ENCODE measurements around the gene LMNA.
A peak's percentile ranks its signal among the peaks of the same experiment; 100 is the strongest.
"Not testable (repeated sequence)": the region's sequence is repeated elsewhere in the genome, so short reads cannot be mapped to it uniquely, and the experiment has no call there.

The LMNA gene

GRCh38 chr1:156114101-156114918 lies at the start of gene LMNA:
TSS of gene LMNA (plus strand) at chr1:156114711. CDS start at chr1:156114919, 208 bp downstream.
- H3K36me3 ChIP-seq (ENCODE audit: insufficient read depth, insufficient read length, low read length), result peaks cover 35% of the 10 kb centered on the region
- H3K4me3 ChIP-seq (ENCODE audit: insufficient read length, low read depth), result peak within 1 kb of the TSS; percentile 96
- peak within 1 kb of the TSS; percentile 100 for H3K9ac ChIP-seq (ENCODE audit: insufficient read length, low read depth)
- no peaks in the 10 kb centered on the region for H3K9me3 ChIP-seq (ENCODE audit: insufficient read depth, low read length)
- no peaks in the 10 kb centered on the region for H3K27me3 ChIP-seq (ENCODE audit: insufficient read depth, insufficient read length)
- DNase-seq (ENCODE audit: low read depth, low spot score), result peak; percentile 87
- peaks cover 25% of the 10 kb centered on the region for H3K4me1 ChIP-seq (ENCODE audit: insufficient read depth, insufficient read length)
- TF ChIP-seq YY1 (IDR thresholded peaks at IDR 0.05; ENCODE audit: insufficient read depth, insufficient read length), result no peak
- no peak for TF ChIP-seq ZNF274 (IDR thresholded peaks at IDR 0.05; ENCODE audit: low read depth, low read length)
- TF ChIP-seq SUZ12 (IDR thresholded peaks at IDR 0.05; ENCODE audit: extremely low read depth, insufficient read depth, insufficient read length), result no peak

- no peak overlapping the region for H3K9ac ChIP-seq (ENCODE audit: insufficient read length, low read depth)
- no peaks in the 10 kb centered on the region for H3K27me3 ChIP-seq (ENCODE audit: insufficient read depth, insufficient read length)
- H3K4me3 ChIP-seq (ENCODE audit: insufficient read length, low read depth), result no peak overlapping the region
- H3K9me3 ChIP-seq (ENCODE audit: insufficient read depth, low read length), result no peaks in the 10 kb centered on the region
- no peaks in the 10 kb centered on the region for H3K36me3 ChIP-seq (ENCODE audit: insufficient read depth, insufficient read length, low read length)
- H3K4me1 ChIP-seq (ENCODE audit: insufficient read depth, insufficient read length), result peaks cover 31% of the 10 kb centered on the region
- TF ChIP-seq ZNF274 (IDR thresholded peaks at IDR 0.05; ENCODE audit: low read depth, low read length), result no peak
- no peak for TF ChIP-seq SUZ12 (IDR thresholded peaks at IDR 0.05; ENCODE audit: extremely low read depth, insufficient read depth, insufficient read length)
- no peak for DNase-seq (ENCODE audit: low read depth, low spot score)
These were observed 49.3 kb upstream of the LMNA start for GRCh38 chr1:156065212-156065611.

GRCh38 chr1:156065871-156066270 lies 48.6 kb upstream of the LMNA start:
- no peak for TF ChIP-seq YY1 (IDR thresholded peaks at IDR 0.05; ENCODE audit: insufficient read depth, insufficient read length)
- TF ChIP-seq SUZ12 (IDR thresholded peaks at IDR 0.05; ENCODE audit: extremely low read depth, insufficient read depth, insufficient read length), result no peak
- TF ChIP-seq ZNF274 (IDR thresholded peaks at IDR 0.05; ENCODE audit: low read depth, low read length), result no peak
- no peaks in the 10 kb centered on the region for H3K36me3 ChIP-seq (ENCODE audit: insufficient read depth, insufficient read length, low read length)

GRCh38 chr1:156067262-156067661 lies 47.2 kb upstream of the LMNA start:
- Histone ChIP-seq H3K9me3 (ENCODE audit: insufficient read depth, low read length) (no peaks in the 10 kb centered on the region), H3K4me3 (ENCODE audit: insufficient read length, low read depth) (no peak overlapping the region), H3K9ac (ENCODE audit: insufficient read length, low read depth) (no peak overlapping the region), H3K27me3 (ENCODE audit: insufficient read depth, insufficient read length) (no peaks in the 10 kb centered on the region), H3K36me3 (ENCODE audit: insufficient read depth, insufficient read length, low read length) (no peaks in the 10 kb centered on the region), H3K4me1 (ENCODE audit: insufficient read depth, insufficient read length) (peaks cover 28% of the 10 kb centered on the region)
- no peak for DNase-seq (ENCODE audit: low read depth, low spot score)
- TF ChIP-seq ZNF274 (IDR thresholded peaks at IDR 0.05; ENCODE audit: low read depth, low read length) (no peak), SUZ12 (IDR thresholded peaks at IDR 0.05; ENCODE audit: extremely low read depth, insufficient read depth, insufficient read length) (no peak), YY1 (IDR thresholded peaks at IDR 0.05; ENCODE audit: insufficient read depth, insufficient read length) (no peak)

More at GRCh38 chr1:156065871-156066270, 48.6 kb upstream of the LMNA start:
- Histone ChIP-seq H3K9me3 (ENCODE audit: insufficient read depth, low read length) (no peaks in the 10 kb centered on the region), H3K27me3 (ENCODE audit: insufficient read depth, insufficient read length) (no peaks in the 10 kb centered on the region), H3K4me1 (ENCODE audit: insufficient read depth, insufficient read length) (peaks cover 34% of the 10 kb centered on the region), H3K4me3 (ENCODE audit: insufficient read length, low read depth) (no peak overlapping the region), H3K9ac (ENCODE audit: insufficient read length, low read depth) (no peak overlapping the region)
- DNase-seq (ENCODE audit: low read depth, low spot score), result no peak

- Histone ChIP-seq H3K4me1 (ENCODE audit: insufficient read depth, insufficient read length) (peaks cover 35% of the 10 kb centered on the region), H3K36me3 (ENCODE audit: insufficient read depth, insufficient read length, low read length) (peaks cover 13% of the 10 kb centered on the region), H3K27me3 (ENCODE audit: insufficient read depth, insufficient read length) (no peaks in the 10 kb centered on the region), H3K9me3 (ENCODE audit: insufficient read depth, low read length) (no peaks in the 10 kb centered on the region), H3K9ac (ENCODE audit: insufficient read length, low read depth) (peak overlapping the region; percentile 1), H3K4me3 (ENCODE audit: insufficient read length, low read depth) (no peak overlapping the region)
- DNase-seq (ENCODE audit: low read depth, low spot score), result no peak
- TF ChIP-seq ZNF274 (IDR thresholded peaks at IDR 0.05; ENCODE audit: low read depth, low read length) (no peak), SUZ12 (IDR thresholded peaks at IDR 0.05; ENCODE audit: extremely low read depth, insufficient read depth, insufficient read length) (no peak), YY1 (IDR thresholded peaks at IDR 0.05; ENCODE audit: insufficient read depth, insufficient read length) (no peak)
These were observed 44.7 kb upstream of the LMNA start for GRCh38 chr1:156069490-156070455.

GRCh38 chr1:156070548-156070947 lies 44.0 kb upstream of the LMNA start:
- H3K27me3 ChIP-seq (ENCODE audit: insufficient read depth, insufficient read length), result no peaks in the 10 kb centered on the region
- H3K4me3 ChIP-seq (ENCODE audit: insufficient read length, low read depth), result no peak overlapping the region
- no peak for DNase-seq (ENCODE audit: low read depth, low spot score)
- H3K9me3 ChIP-seq (ENCODE audit: insufficient read depth, low read length), result no peaks in the 10 kb centered on the region
- H3K4me1 ChIP-seq (ENCODE audit: insufficient read depth, insufficient read length), result peaks cover 37% of the 10 kb centered on the region
- H3K9ac ChIP-seq (ENCODE audit: insufficient read length, low read depth), result no peak overlapping the region
- TF ChIP-seq YY1 (IDR thresholded peaks at IDR 0.05; ENCODE audit: insufficient read depth, insufficient read length) (no peak), ZNF274 (IDR thresholded peaks at IDR 0.05; ENCODE audit: low read depth, low read length) (no peak), SUZ12 (IDR thresholded peaks at IDR 0.05; ENCODE audit: extremely low read depth, insufficient read depth, insufficient read length) (no peak)
- peaks cover 21% of the 10 kb centered on the region for H3K36me3 ChIP-seq (ENCODE audit: insufficient read depth, insufficient read length, low read length)

GRCh38 chr1:156071332-156071816 lies 43.1 kb upstream of the LMNA start:
- Histone ChIP-seq H3K36me3 (ENCODE audit: insufficient read depth, insufficient read length, low read length) (peaks cover 29% of the 10 kb centered on the region), H3K4me1 (ENCODE audit: insufficient read depth, insufficient read length) (peaks cover 39% of the 10 kb centered on the region)
- H3K4me3 ChIP-seq (ENCODE audit: insufficient read length, low read depth); H3K27me3 ChIP-seq (ENCODE audit: insufficient read depth, insufficient read length); DNase-seq (ENCODE audit: low read depth, low spot score); H3K9ac ChIP-seq (ENCODE audit: insufficient read length, low read depth); H3K9me3 ChIP-seq (ENCODE audit: insufficient read depth, low read length): not testable (repeated sequence)
